Smooth muscle cell (in vitro differentiated cells): ENCODE measurements around the gene DGUOK. TPM values are rescaled to one million over a fixed set of nuclear protein-coding genes. Genes with fewer than 3 reads are reported as not detected.

ENCODE experiments used
- DNase-seq: peaks from one replicate; lab custom pipeline; 2025; ENCODE audit not compliant: unreplicated experiment; lab: John Stamatoyannopoulos, UW
- H2AFZ ChIP-seq: fragments of 200-600 bp; sonication (generic); 2 replicates; pipeline ENCODE4 v1.6.0; 2016; ENCODE audit warnings: antibody characterized with exemption, low read depth, mild to moderate bottlenecking
- H3F3A ChIP-seq: fragments of 200-600 bp; sonication (generic); 2 replicates; pipeline ENCODE4 v1.6.0; 2017; ENCODE audit warnings: antibody characterized with exemption, low read depth
- H3K27ac ChIP-seq: fragments of 200-600 bp; sonication (generic); 2 replicates; pipeline ENCODE4 v1.5.1; 2016; ENCODE audit warnings: low read depth, mild to moderate bottlenecking
- H3K27me3 ChIP-seq: fragments of 200-600 bp; sonication (generic); 2 replicates; pipeline ENCODE4 v1.6.1; 2016; ENCODE audit warnings: low read depth, mild to moderate bottlenecking
- H3K36me3 ChIP-seq: fragments of 200-600 bp; sonication (generic); 2 replicates; pipeline ENCODE4 v1.5.1; 2016; ENCODE audit warnings: low read depth
- H3K4me1 ChIP-seq: fragments of 200-600 bp; sonication (generic); 2 replicates; pipeline ENCODE4 v1.5.1; 2016; ENCODE audit warnings: low read depth
- H3K4me2 ChIP-seq: fragments of 200-600 bp; sonication (generic); 2 replicates; pipeline ENCODE4 v1.6.0; 2016; ENCODE audit warnings: mild to moderate bottlenecking
- H3K4me3 ChIP-seq: fragments of 200-600 bp; sonication (generic); 2 replicates; pipeline ENCODE4 v1.5.1; 2016; ENCODE audit warnings: mild to moderate bottlenecking
- H3K79me2 ChIP-seq: fragments of 200-600 bp; sonication (generic); 2 replicates; pipeline ENCODE4 v1.6.0; 2016; ENCODE audit warnings: low read depth, mild to moderate bottlenecking
- H3K9ac ChIP-seq: fragments of 200-600 bp; sonication (generic); 2 replicates; pipeline ENCODE4 v1.6.0; 2016; ENCODE audit warnings: low read depth
- H3K9me3 ChIP-seq: fragments of 200-600 bp; sonication (generic); replicated peaks from 2 replicates; pipeline ENCODE4 v1.5.1; 2016; ENCODE audit warnings: low read depth
- H4K20me1 ChIP-seq: fragments of 200-600 bp; sonication (generic); 2 replicates; pipeline ENCODE4 v1.6.0; 2016; ENCODE audit warnings: low read depth
- WGBS: methylation state at CpG from one replicate; pipeline ENCODE4 v1.1.7; 2016; ENCODE audit warnings: low lambda C conversion rate; 5-methylcytosine and 5-hydroxymethylcytosine counted together
- polyA plus RNA-seq: library from polyadenylated mRNA; unstranded; fragments of >200 nt; fragmentation: Nextera tagmentation; extraction: Ambion mirVana; gene quantifications from 2 replicates; pipeline ENCODE4 v1.2.1, GENCODE V29; 2016
- total RNA-seq: library from RNA; depleted of rRNA; stranded (reverse); fragments of >200 nt; gene quantifications from 2 replicates; pipeline ENCODE4 v1.2.3, GENCODE V29; 2014
- TF ChIP-seq, protein P1 (sequence below): fragments of 200-600 bp; sonication (generic); IDR thresholded peaks from 2 replicates; pipeline ENCODE4 v1.5.1; 2017; ENCODE audit warnings: borderline replicate concordance, mild to moderate bottlenecking, antibody characterized with exemption; ENCODE audit not compliant: insufficient read depth, poor library complexity, severe bottlenecking

The DGUOK gene
- total and polyA plus RNA-seq, 2 experiments from 2014 or later = 112 to 154 TPM

GRCh38 chr2:73925033-73925704, 1.5 kb upstream of the DGUOK start:
- H3K4me1 ChIP-seq = peaks cover 17% of the 10 kb centered on the region
- peak overlapping the region; percentile 98 for H3K27ac ChIP-seq
- no peak overlapping the region for H2AFZ ChIP-seq

DNA sequence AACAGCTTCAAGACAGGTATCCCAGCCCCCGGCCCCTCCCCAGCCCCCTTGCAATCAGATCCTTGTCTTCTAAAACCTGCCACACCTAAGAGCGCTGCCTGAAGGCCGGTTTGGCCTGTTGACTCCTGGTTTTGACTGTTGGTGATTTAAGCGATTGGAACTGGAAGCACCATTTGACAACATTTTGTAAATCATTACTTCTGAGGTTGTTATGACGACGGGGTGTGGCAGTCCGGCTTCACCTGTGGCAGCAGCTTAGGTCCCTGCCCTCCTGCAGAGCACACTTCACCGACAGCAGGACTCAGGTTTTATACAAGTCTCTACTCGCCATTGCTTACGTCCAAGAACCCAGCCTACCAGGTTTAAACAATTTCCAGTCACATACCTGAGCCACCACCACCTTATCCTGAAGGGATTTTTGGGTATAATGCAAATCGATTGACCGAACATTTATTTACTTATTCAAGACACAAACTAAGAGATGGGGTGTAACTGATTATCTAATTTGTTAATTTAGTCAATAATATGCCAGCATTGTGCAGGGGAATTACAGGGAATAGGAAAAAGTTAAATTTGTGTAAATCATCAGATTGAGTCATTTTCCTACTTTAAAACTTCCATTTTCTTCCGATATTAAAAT, 707 bp upstream of the DGUOK start:
- TF ChIP-seq, protein P1, sequence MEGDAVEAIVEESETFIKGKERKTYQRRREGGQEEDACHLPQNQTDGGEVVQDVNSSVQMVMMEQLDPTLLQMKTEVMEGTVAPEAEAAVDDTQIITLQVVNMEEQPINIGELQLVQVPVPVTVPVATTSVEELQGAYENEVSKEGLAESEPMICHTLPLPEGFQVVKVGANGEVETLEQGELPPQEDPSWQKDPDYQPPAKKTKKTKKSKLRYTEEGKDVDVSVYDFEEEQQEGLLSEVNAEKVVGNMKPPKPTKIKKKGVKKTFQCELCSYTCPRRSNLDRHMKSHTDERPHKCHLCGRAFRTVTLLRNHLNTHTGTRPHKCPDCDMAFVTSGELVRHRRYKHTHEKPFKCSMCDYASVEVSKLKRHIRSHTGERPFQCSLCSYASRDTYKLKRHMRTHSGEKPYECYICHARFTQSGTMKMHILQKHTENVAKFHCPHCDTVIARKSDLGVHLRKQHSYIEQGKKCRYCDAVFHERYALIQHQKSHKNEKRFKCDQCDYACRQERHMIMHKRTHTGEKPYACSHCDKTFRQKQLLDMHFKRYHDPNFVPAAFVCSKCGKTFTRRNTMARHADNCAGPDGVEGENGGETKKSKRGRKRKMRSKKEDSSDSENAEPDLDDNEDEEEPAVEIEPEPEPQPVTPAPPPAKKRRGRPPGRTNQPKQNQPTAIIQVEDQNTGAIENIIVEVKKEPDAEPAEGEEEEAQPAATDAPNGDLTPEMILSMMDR = no peak
- Histone ChIP-seq H3F3A (no peaks in the 10 kb centered on the region), H3K9me3 (no peaks in the 10 kb centered on the region), H3K79me2 (peaks cover 41% of the 10 kb centered on the region), H3K4me1 (peaks cover 17% of the 10 kb centered on the region), H2AFZ (peak overlapping the region; percentile 14), H3K36me3 (no peaks in the 10 kb centered on the region), H4K20me1 (peaks cover 9% of the 10 kb centered on the region), H3K4me3 (peak overlapping the region; percentile 72), H3K4me2 (peak overlapping the region; percentile 91), H3K27me3 (no peaks in the 10 kb centered on the region), H3K27ac (peak overlapping the region; percentile 98), H3K9ac (peak overlapping the region; percentile 24)
- 79% methylated on average over 13 of the region's 13 CpGs for WGBS
- no peak for DNase-seq

More at GRCh38 chr2:73925033-73925704, 1.5 kb upstream of the DGUOK start:
- Histone ChIP-seq H3K4me2 (no peak overlapping the region), H4K20me1 (peaks cover 3% of the 10 kb centered on the region), H3F3A (no peaks in the 10 kb centered on the region), H3K4me3 (no peak overlapping the region), H3K9me3 (no peaks in the 10 kb centered on the region), H3K36me3 (no peaks in the 10 kb centered on the region), H3K27me3 (no peaks in the 10 kb centered on the region), H3K79me2 (peaks cover 34% of the 10 kb centered on the region), H3K9ac (no peak overlapping the region)
- TF ChIP-seq, protein P1 = no peak
- whole genome bisulfite sequencing = 94% methylated on average over 7 of the region's 7 CpGs
- no peak for DNase-seq

- Histone ChIP-seq H3K27me3 (no peaks in the 10 kb centered on the region), H3K4me1 (peaks cover 18% of the 10 kb centered on the region), H3K27ac (peak overlapping the region; percentile 98), H3K4me2 (peak overlapping the region; percentile 91), H2AFZ (no peak overlapping the region), H3K9ac (peak overlapping the region; percentile 97), H3K4me3 (peak overlapping the region; percentile 72), H3K79me2 (peaks cover 49% of the 10 kb centered on the region), H3K36me3 (no peaks in the 10 kb centered on the region), H4K20me1 (peaks cover 22% of the 10 kb centered on the region), H3F3A (peaks cover 6% of the 10 kb centered on the region), H3K9me3 (no peaks in the 10 kb centered on the region)
- no peak for DNase-seq
- TF ChIP-seq, protein P1 = no peak
- WGBS = 15% methylated on average over 6 of the region's 6 CpGs
These were observed 664 bp downstream of the DGUOK start for GRCh38 chr2:73927344-73927743.

GRCh38 chr2:73928963-73929347, 2.3 kb downstream of the DGUOK start:
- no peak overlapping the region for H3K4me3 ChIP-seq
- DNase-seq = no peak
- no peaks in the 10 kb centered on the region for H3K9me3 ChIP-seq

More at GRCh38 chr2:73928963-73929347, 2.3 kb downstream of the DGUOK start:
- peaks cover 23% of the 10 kb centered on the region for H3K4me1 ChIP-seq
- no peak overlapping the region for H3K27ac ChIP-seq
- H3F3A ChIP-seq = peaks cover 9% of the 10 kb centered on the region
- no peaks in the 10 kb centered on the region for H3K27me3 ChIP-seq
- peak overlapping the region; percentile 91 for H3K4me2 ChIP-seq
- H2AFZ ChIP-seq = no peak overlapping the region
- peaks cover 65% of the 10 kb centered on the region for H3K79me2 ChIP-seq
- WGBS = 82% methylated on average over 2 of the region's 2 CpGs
- no peak overlapping the region for H3K9ac ChIP-seq
- TF ChIP-seq, protein P1 = no peak
- peaks cover 38% of the 10 kb centered on the region for H4K20me1 ChIP-seq
- H3K36me3 ChIP-seq = no peaks in the 10 kb centered on the region
